Left ventricle myocardium inferior (tissue), 1 donor: ENCODE measurements around the gene FNDC7. TPM values are rescaled to one million over a fixed set of nuclear protein-coding genes. Genes with fewer than 3 reads are reported as not detected.

ENCODE experiments used
- DNase-seq: peaks from one replicate; pipeline ENCODE4 v3.0.0-alpha.2; 2020
- H3K27ac ChIP-seq: fragments of 200-600 bp; replicated peaks from 2 replicates; pipeline ENCODE4 v1.8.0; 2021
- H3K27me3 ChIP-seq: fragments of 200-600 bp; 2 replicates; pipeline ENCODE4 v1.8.0; 2021; ENCODE audit warnings: low read depth
- H3K36me3 ChIP-seq: fragments of 200-600 bp; 2 replicates; pipeline ENCODE4 v1.8.0; 2021
- H3K4me1 ChIP-seq: fragments of 200-600 bp; 2 replicates; pipeline ENCODE4 v1.8.0; 2021
- H3K4me3 ChIP-seq: fragments of 200-600 bp; 2 replicates; pipeline ENCODE4 v1.8.0; 2021; ENCODE audit warnings: mild to moderate bottlenecking, moderate library complexity
- H3K9me3 ChIP-seq: fragments of 200-600 bp; replicated peaks from 2 replicates; pipeline ENCODE4 v1.8.0; 2021
- intact Hi-C: fragments of 100-400 bp; cut with micrococcal nuclease; formaldehyde crosslinking; loops from one replicate; pipeline ENCODE4 v1.11.0; 2022
- total RNA-seq: library from RNA; stranded (reverse); fragmentation: NEBNext Ultra II Directional; extraction: Animal tissue kit (Norgen Biotek cat#: 25700); gene quantifications from one replicate; pipeline ENCODE4 v1.2.1, GENCODE V29; 2021
- TF ChIP-seq, protein P1 (sequence below): fragments of 200-600 bp; IDR thresholded peaks from 2 replicates; pipeline ENCODE4 v1.8.0; 2021; ENCODE audit warnings: antibody characterized with exemption, mild to moderate bottlenecking, borderline replicate concordance
- donor health status: DM: no; HTN: yes; CAD: no; lungs with severe emphysema.

The FNDC7 gene
- total RNA-seq, 1 donor from 2014 or later = not detected

GRCh38 chr1:108668777-108669176, 43.9 kb upstream of the FNDC7 start:
- H3K36me3 ChIP-seq = no peaks in the 10 kb centered on the region
- H3K4me1 ChIP-seq = no peaks in the 10 kb centered on the region
- no peak overlapping the region for H3K4me3 ChIP-seq
- intact Hi-C loops = no loop called here
- TF ChIP-seq, protein P1, sequence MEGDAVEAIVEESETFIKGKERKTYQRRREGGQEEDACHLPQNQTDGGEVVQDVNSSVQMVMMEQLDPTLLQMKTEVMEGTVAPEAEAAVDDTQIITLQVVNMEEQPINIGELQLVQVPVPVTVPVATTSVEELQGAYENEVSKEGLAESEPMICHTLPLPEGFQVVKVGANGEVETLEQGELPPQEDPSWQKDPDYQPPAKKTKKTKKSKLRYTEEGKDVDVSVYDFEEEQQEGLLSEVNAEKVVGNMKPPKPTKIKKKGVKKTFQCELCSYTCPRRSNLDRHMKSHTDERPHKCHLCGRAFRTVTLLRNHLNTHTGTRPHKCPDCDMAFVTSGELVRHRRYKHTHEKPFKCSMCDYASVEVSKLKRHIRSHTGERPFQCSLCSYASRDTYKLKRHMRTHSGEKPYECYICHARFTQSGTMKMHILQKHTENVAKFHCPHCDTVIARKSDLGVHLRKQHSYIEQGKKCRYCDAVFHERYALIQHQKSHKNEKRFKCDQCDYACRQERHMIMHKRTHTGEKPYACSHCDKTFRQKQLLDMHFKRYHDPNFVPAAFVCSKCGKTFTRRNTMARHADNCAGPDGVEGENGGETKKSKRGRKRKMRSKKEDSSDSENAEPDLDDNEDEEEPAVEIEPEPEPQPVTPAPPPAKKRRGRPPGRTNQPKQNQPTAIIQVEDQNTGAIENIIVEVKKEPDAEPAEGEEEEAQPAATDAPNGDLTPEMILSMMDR = no peak
- H3K9me3 ChIP-seq = no peaks in the 10 kb centered on the region
- DNase-seq = no peak
- H3K27me3 ChIP-seq = peaks cover 11% of the 10 kb centered on the region
- H3K27ac ChIP-seq = no peak overlapping the region

DNA sequence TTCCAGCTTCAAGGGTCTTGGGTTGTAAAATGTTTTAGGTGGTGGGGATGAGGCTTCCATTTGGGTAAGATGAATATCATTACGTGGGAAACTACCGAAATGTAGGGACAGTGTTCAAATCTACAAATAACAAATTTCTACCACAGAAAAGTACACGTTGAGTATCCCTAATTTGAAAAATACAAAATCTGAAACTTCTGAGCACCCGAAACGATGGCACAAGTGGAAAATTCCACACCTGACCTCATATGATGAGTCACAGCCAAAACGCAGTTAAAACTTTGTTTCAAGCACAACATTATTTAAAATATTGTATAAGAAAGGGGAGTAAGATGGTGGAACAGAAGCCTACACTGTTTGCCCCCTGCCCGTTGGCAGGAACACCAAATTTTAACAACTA, 43.0 kb upstream of the FNDC7 start:
- H3K27me3 ChIP-seq = peaks cover 11% of the 10 kb centered on the region
- H3K9me3 ChIP-seq = no peaks in the 10 kb centered on the region
- no peak for DNase-seq
- TF ChIP-seq, protein P1 = no peak
- H3K36me3 ChIP-seq = no peaks in the 10 kb centered on the region
- no peak overlapping the region for H3K27ac ChIP-seq
- H3K4me1 ChIP-seq = no peaks in the 10 kb centered on the region
- intact Hi-C loops = no loop called here
- no peak overlapping the region for H3K4me3 ChIP-seq

DNA sequence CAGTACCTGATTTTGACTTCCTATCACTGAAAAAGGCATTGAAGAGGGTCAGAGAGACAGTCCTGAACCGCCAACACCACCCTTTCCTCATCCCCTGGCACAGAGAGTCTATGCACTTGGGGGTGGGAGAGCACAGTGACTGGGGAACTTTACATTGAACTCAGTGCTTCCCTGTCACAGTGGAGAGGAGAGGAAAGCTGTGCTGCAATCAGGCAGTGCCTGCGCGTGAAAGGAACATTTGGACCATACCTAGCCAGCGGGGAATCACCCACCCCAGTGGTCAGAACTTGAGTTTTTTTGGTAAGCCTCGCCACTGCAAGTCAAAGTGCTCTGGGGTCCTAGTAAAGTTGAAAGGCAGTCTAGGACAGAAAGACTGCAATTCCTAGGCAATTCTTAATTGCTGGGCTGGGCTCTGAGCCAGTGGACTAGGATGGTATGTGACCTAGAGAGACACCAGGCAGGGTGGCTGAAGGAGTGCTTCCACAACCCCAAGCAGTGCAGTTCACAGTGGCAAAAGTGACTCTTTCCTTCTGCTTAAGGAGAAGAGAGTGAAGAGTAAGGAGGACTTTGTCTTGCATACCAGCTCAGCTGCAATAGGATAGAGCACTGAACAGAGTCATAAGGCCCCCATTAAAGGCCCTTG, 42.5 kb upstream of the FNDC7 start:
- no peaks in the 10 kb centered on the region for H3K4me1 ChIP-seq
- no peaks in the 10 kb centered on the region for H3K9me3 ChIP-seq
- H3K27ac ChIP-seq = no peak overlapping the region
- DNase-seq = no peak
- H3K4me3 ChIP-seq = no peak overlapping the region
- H3K36me3 ChIP-seq = no peaks in the 10 kb centered on the region
- TF ChIP-seq, protein P1 = no peak
- intact Hi-C loops = no loop called here
- H3K27me3 ChIP-seq = peaks cover 11% of the 10 kb centered on the region

- intact Hi-C loops = no loop called here
- no peak overlapping the region for H3K4me3 ChIP-seq
- no peak for DNase-seq
- H3K4me1 ChIP-seq = no peaks in the 10 kb centered on the region
- TF ChIP-seq, protein P1 = no peak
- peaks cover 11% of the 10 kb centered on the region for H3K27me3 ChIP-seq
- no peak overlapping the region for H3K27ac ChIP-seq
- no peaks in the 10 kb centered on the region for H3K36me3 ChIP-seq
- no peaks in the 10 kb centered on the region for H3K9me3 ChIP-seq
These were observed 41.6 kb upstream of the FNDC7 start for GRCh38 chr1:108671143-108671542.

- H3K27me3 ChIP-seq = peaks cover 6% of the 10 kb centered on the region
- TF ChIP-seq, protein P1 = no peak
- H3K4me1 ChIP-seq = no peaks in the 10 kb centered on the region
- no peak overlapping the region for H3K27ac ChIP-seq
- no peak overlapping the region for H3K4me3 ChIP-seq
- no peaks in the 10 kb centered on the region for H3K9me3 ChIP-seq
- DNase-seq = no peak
- intact Hi-C loops = no loop called here
- H3K36me3 ChIP-seq = no peaks in the 10 kb centered on the region
These were observed 34.0 kb upstream of the FNDC7 start for GRCh38 chr1:108678706-108679105.
